Gastrocnemius medialis (tissue), 4 donors: Measurements from ENCODE around the gene TRAP1. TPM values are rescaled to one million over a fixed set of nuclear protein-coding genes. Genes with fewer than 3 reads are reported as not detected.

ENCODE experiments used
- ATAC-seq, 2 donors: fragments of 150-250 bp; one replicate each; pipeline ENCODE4 v1.9.1; 2016
- DNase-seq, 2 donors: peaks; one replicate each; pipeline ENCODE4 v3.0.0-alpha.2; 2019
- H3K27ac ChIP-seq, 4 donors: fragments of 200-600 bp; sonication (generic); 1 replicate in 1 of 4; 2 replicates in 3 of 4; pipeline ENCODE4 v1.5.1; 2016 to 2018; ENCODE audit warnings: mild to moderate bottlenecking in 2 of 4, moderate library complexity in 1 of 4
- H3K27me3 ChIP-seq, 3 donors: fragments of 200-600 bp; sonication (generic) in 2 of 3; 1 replicate in 1 of 3; 2 replicates in 2 of 3; pipeline versions ENCODE4 v1.5.1 to v1.6.0; 2016 to 2019; ENCODE audit warnings: mild to moderate bottlenecking in 1 of 3, moderate library complexity in 1 of 3
- H3K36me3 ChIP-seq, 2 donors: fragments of 200-600 bp; sonication (generic) in 1 of 2; one replicate each; pipeline ENCODE4 v1.5.1; 2017 to 2018
- H3K4me1 ChIP-seq, 2 donors: fragments of 200-600 bp; sonication (generic) in 1 of 2; one replicate each; pipeline ENCODE4 v1.5.1; 2016 to 2017; ENCODE audit warnings: mild to moderate bottlenecking in 2 of 2
- H3K4me3 ChIP-seq, 4 donors: fragments of 200-600 bp; sonication (generic) in 3 of 4; 1 replicate in 1 of 4; 2 replicates in 3 of 4; pipeline ENCODE4 v1.5.1; 2016 to 2019; ENCODE audit warnings: mild to moderate bottlenecking in 2 of 4
- H3K9me3 ChIP-seq, 3 donors: fragments of 200-600 bp; sonication (generic) in 2 of 3; 1 replicate in 1 of 3; 2 replicates in 2 of 3; pipeline ENCODE4 v1.5.1; 2016 to 2019
- POLR2A ChIP-seq, 2 donors: fragments of 450-650 bp; IDR thresholded peaks; one replicate each; pipeline ENCODE4 v1.6.1; 2017; ENCODE audit warnings: antibody characterized with exemption in 2 of 2, mild to moderate bottlenecking in 2 of 2, moderate library complexity in 2 of 2
- in situ Hi-C, 4 donors: fragments of 200-750 bp; cut with MboI; loops; one replicate each; pipeline versions ENCODE4 v1.15.0 to v1.8.0; 2017; ENCODE audit warnings: low sequenced_read_pairs in 4 of 4
- intact Hi-C: fragments of 100-400 bp; cut with DNase I; formaldehyde crosslinking; loops from one replicate; pipeline ENCODE4 v1.15.1; 2023; ENCODE audit warnings: low total_unique reads
- total RNA-seq, 4 donors: library from RNA; depleted of rRNA; stranded (reverse); fragments of >200 nt; gene quantifications; one replicate each; pipeline versions ENCODE4 v1.1.0 to v1.2.3, GENCODE V29; 2016
- TF ChIP-seq, protein P1 (sequence below), 5 experiments: fragments of 450-650 bp in 3 of 5; fragments of 200-600 bp in 2 of 5; sonication (generic) in 2 of 5; IDR thresholded peaks in 4 of 5; conservative IDR thresholded peaks in 1 of 5; 1 replicate in 4 of 5; 2 replicates in 1 of 5; pipeline ENCODE4 v1.5.1; 2016 to 2019; ENCODE audit warnings: antibody characterized with exemption in 5 of 5, mild to moderate bottlenecking in 3 of 5, moderate library complexity in 3 of 5

TRAP1 gene
- total RNA-seq, 4 donors from 2014 or later, result 103 to 140 (median 122) TPM

DNA sequence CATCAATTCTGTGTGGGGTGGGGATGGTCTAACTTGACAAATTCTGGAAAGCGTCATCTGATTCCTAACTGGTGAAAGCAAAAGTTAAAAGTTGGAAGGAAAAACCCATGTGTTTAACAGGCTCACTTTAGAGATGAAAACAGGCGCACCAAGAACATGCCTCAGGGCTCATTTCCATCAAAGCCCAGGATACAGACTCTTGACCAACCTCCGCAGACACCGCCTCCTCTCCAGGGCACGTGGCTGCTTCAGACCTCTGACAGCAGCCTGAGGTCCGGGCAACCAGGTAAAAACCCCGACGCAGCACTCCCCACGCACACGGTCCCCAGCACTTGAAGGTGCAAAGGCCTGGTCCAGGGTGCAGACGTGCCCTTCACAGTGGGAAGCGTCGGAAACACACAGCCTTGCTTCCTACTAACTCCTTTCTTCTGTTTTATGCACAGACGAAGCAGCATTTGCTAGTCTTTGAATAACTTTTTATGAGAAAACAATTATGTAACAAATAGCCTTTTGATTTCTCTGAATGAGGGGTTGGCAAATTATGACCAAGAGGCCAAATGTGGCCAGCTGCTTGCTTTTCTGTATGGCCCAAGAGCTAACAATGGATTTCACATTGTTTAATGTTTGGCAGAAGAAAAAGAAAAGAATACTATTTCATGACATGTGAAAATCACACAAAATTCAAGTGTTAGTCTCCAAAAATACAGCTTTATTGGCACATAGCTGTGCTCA is 44.2 kb upstream of the TRAP1 start:
- no peak for ATAC-seq
- in situ Hi-C loops, result no loop called here
- peaks cover 0 to 72% of the 10 kb centered on the region in 2 donors for H3K36me3 ChIP-seq

DNA sequence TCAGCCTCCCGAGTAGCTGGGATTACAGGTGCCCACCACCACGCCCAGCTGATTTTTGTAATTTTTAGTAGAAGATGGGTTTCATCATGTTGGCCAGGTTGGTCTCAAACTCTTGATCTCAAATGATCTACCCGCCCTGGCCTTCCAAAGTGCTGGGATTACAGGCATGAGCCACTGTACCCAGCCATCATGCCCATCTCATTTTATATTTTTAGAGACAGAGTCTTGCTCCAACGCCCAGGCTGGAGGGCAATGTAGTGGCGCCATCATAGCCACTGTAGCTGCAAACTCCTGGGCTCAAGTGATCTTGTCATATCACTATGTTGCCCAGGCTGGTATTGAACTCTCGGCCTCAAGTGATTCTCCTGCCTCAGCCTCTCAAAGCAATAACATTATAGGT is 43.2 kb upstream of the TRAP1 start:
- no peak overlapping the region for H3K4me3 ChIP-seq
- peaks cover 0 to 70% of the 10 kb centered on the region in 2 donors for H3K36me3 ChIP-seq
- no peak overlapping the region for H3K27ac ChIP-seq
- TF ChIP-seq POLR2A (IDR thresholded peaks at IDR 0.05), result no peak
- TF ChIP-seq, protein P1, sequence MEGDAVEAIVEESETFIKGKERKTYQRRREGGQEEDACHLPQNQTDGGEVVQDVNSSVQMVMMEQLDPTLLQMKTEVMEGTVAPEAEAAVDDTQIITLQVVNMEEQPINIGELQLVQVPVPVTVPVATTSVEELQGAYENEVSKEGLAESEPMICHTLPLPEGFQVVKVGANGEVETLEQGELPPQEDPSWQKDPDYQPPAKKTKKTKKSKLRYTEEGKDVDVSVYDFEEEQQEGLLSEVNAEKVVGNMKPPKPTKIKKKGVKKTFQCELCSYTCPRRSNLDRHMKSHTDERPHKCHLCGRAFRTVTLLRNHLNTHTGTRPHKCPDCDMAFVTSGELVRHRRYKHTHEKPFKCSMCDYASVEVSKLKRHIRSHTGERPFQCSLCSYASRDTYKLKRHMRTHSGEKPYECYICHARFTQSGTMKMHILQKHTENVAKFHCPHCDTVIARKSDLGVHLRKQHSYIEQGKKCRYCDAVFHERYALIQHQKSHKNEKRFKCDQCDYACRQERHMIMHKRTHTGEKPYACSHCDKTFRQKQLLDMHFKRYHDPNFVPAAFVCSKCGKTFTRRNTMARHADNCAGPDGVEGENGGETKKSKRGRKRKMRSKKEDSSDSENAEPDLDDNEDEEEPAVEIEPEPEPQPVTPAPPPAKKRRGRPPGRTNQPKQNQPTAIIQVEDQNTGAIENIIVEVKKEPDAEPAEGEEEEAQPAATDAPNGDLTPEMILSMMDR (IDR thresholded peaks at IDR 0.05 in 4 of 5, conservative IDR thresholded peaks at IDR 0.05 in 1 of 5), result no peak
- in situ Hi-C loops (no loop called here), intact Hi-C loops (no loop called here)
- DNase-seq, result no peak
- H3K4me1 ChIP-seq, result no peaks in the 10 kb centered on the region
- no peaks in the 10 kb centered on the region for H3K27me3 ChIP-seq
- no peak for ATAC-seq
- H3K9me3 ChIP-seq, result no peaks in the 10 kb centered on the region

More for the DNA sequence above, 44.2 kb upstream of the TRAP1 start:
- Histone ChIP-seq H3K4me1 (no peaks in the 10 kb centered on the region), H3K4me3 (no peak overlapping the region), H3K9me3 (no peaks in the 10 kb centered on the region), H3K27me3 (no peaks in the 10 kb centered on the region), H3K27ac (no peak overlapping the region)
- TF ChIP-seq POLR2A (IDR thresholded peaks at IDR 0.05), result no peak
- no peak for DNase-seq
- intact Hi-C loops, result no loop called here

DNA sequence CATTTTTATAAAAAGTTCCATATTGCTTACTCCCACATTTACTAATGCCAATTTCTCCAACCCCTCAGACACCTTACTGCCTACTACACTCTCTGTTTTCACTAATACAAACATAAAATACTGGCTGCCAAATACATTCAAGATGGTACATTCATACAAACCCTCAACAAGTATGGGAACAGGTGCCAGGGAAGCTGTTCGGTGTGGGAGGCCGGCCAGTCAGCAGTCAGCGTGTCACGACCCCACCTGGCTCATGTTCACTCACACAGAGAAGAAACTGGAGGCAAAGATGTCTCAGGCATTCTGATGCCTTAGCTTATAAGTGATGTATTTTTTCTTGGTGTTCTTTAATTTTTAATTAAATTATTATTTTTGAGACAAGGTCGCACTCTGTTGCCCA is 42.4 kb upstream of the TRAP1 start:
- intact Hi-C loops (no loop called here), in situ Hi-C loops (loop anchor here in 1 of 4 donors (5.0 kb wide), 1 partner anchor 72 kb away; no protein-coding TSS in a partner anchor)
- H3K4me1 ChIP-seq, result peaks cover 5% of the 10 kb centered on the region in 2 donors
- H3K4me3 ChIP-seq, result no peak overlapping the region
- peaks cover 0 to 67% of the 10 kb centered on the region in 2 donors for H3K36me3 ChIP-seq
- ATAC-seq, result no peak
- no peak for DNase-seq
- no peak overlapping the region for H3K27ac ChIP-seq
- no peaks in the 10 kb centered on the region for H3K27me3 ChIP-seq
- H3K9me3 ChIP-seq, result no peaks in the 10 kb centered on the region
- TF ChIP-seq POLR2A (IDR thresholded peaks at IDR 0.05), result no peak
- TF ChIP-seq, protein P1 (IDR thresholded peaks at IDR 0.05 in 4 of 5, conservative IDR thresholded peaks at IDR 0.05 in 1 of 5), result no peak

DNA sequence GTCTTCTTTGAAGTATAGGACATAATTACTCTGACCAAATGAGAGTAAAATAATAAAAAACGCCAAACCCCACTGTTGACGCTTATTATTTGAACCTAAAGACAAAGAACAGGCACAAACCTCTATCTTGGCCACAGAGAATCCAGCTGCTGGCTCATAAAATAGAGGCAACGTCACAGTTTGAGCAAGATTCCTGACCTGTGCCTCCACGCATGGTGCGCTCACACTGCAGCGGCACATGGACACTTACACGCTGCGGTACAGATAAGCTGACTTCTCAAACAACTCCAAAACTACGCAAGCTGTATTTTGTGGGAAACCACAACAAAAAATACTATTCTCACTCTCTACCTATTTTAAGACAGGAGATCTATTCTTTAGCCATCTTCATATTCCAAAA is 38.8 kb upstream of the TRAP1 start:
- H3K27me3 ChIP-seq, result no peaks in the 10 kb centered on the region
- peaks cover 32% of the 10 kb centered on the region in 2 donors for H3K4me1 ChIP-seq
- no peak for DNase-seq
- TF ChIP-seq, protein P1 (IDR thresholded peaks at IDR 0.05 in 4 of 5, conservative IDR thresholded peaks at IDR 0.05 in 1 of 5), result no peak
- TF ChIP-seq POLR2A (IDR thresholded peaks at IDR 0.05), result no peak
- intact Hi-C loops, result no loop called here
- no peak overlapping the region for H3K4me3 ChIP-seq
- H3K27ac ChIP-seq, result no peak overlapping the region
- H3K36me3 ChIP-seq, result peaks cover 0 to 43% of the 10 kb centered on the region in 2 donors
- in situ Hi-C loops, result loop anchor here in 1 of 4 donors (5.0 kb wide), 1 partner anchor 69 kb away; no protein-coding TSS in a partner anchor
- no peaks in the 10 kb centered on the region for H3K9me3 ChIP-seq
- ATAC-seq, result no peak

DNA sequence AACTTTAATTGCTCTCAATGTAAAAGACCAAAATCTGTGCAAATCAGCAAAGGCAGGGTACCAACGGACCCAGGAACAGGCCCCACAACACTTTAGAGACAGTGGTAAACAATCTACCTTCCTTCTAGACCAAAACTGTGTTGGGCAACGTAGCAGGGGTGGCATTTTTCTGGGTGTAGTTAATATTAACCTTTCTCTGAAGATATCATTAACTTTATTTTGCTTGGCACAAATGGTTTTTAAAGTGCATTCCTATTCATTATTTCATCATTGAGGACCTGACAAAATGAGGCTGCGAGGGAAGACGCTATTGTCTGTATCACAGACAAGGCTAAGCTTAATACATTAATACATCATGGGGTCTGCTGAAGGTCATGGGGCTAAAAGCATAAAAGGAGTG is 37.9 kb upstream of the TRAP1 start:
- peaks cover 32% of the 10 kb centered on the region in 2 donors for H3K4me1 ChIP-seq
- in situ Hi-C loops, result loop anchor here in 1 of 4 donors (5.0 kb wide), 1 partner anchor 68 kb away; no protein-coding TSS in a partner anchor
- no peak overlapping the region for H3K4me3 ChIP-seq
- no peak overlapping the region for H3K27ac ChIP-seq
- H3K27me3 ChIP-seq, result no peaks in the 10 kb centered on the region
- no peak for ATAC-seq
- peaks cover 0 to 52% of the 10 kb centered on the region in 2 donors for H3K36me3 ChIP-seq
- TF ChIP-seq, protein P1 (IDR thresholded peaks at IDR 0.05 in 4 of 5, conservative IDR thresholded peaks at IDR 0.05 in 1 of 5), result no peak
- TF ChIP-seq POLR2A (IDR thresholded peaks at IDR 0.05), result no peak
- DNase-seq, result no peak
- H3K9me3 ChIP-seq, result no peaks in the 10 kb centered on the region
- intact Hi-C loops, result no loop called here
